ENCODE results near the gene DNAAF8.

The DNAAF8 gene

GRCh38 chr16:4734063-4734729 lies at the start of gene DNAAF8, which contains the start of gene ANKS3:
Gene DNAAF8 (plus strand): TSS chr16:4734537. CDS start chr16:4736515, 1,978 bp downstream.
Gene ANKS3 (minus strand): TSS chr16:4734271. CDS start chr16:4730149, 4,122 bp downstream.
- peak; percentile 83 for DNase-seq

GRCh38 chr16:4684763-4685162 lies 49.6 kb upstream of the DNAAF8 start:
- DNase-seq: no peak

GRCh38 chr16:4685292-4685691 lies 49.0 kb upstream of the DNAAF8 start:
- no peak for DNase-seq

GRCh38 chr16:4685776-4686496 lies 48.4 kb upstream of the DNAAF8 start:
- no peak for DNase-seq

- no peak for DNase-seq
Measured at GRCh38 chr16:4686497-4687210, 47.7 kb upstream of the DNAAF8 start.

GRCh38 chr16:4687416-4687815 lies 46.9 kb upstream of the DNAAF8 start:
- DNase-seq: no peak

- DNase-seq: no peak
Measured at GRCh38 chr16:4687946-4688673, 46.2 kb upstream of the DNAAF8 start.

- no peak for DNase-seq
Measured at GRCh38 chr16:4688674-4689045, 45.7 kb upstream of the DNAAF8 start.

- DNase-seq: no peak
Measured at GRCh38 chr16:4689091-4689671, 45.2 kb upstream of the DNAAF8 start.

GRCh38 chr16:4689864-4690704 lies 44.3 kb upstream of the DNAAF8 start:
- DNase-seq: no peak

- DNase-seq: no peak
Measured at GRCh38 chr16:4690946-4691665, 43.2 kb upstream of the DNAAF8 start.

- DNase-seq: no peak
Measured at GRCh38 chr16:4691666-4692412, 42.5 kb upstream of the DNAAF8 start.

GRCh38 chr16:4692460-4693295 lies 41.7 kb upstream of the DNAAF8 start:
- DNase-seq: no peak

- peak; percentile 98 for DNase-seq
Measured at GRCh38 chr16:4693296-4693955, 40.9 kb upstream of the DNAAF8 start, which contains the start of gene NUDT16L1. Gene NUDT16L1 (plus strand): TSS chr16:4693562. CDS start chr16:4693727, 165 bp downstream.

GRCh38 chr16:4693956-4694641 lies 40.2 kb upstream of the DNAAF8 start:
- peak; percentile 68 for DNase-seq

GRCh38 chr16:4694642-4695451 lies 39.5 kb upstream of the DNAAF8 start:
- DNase-seq: no peak
